Measurements from ENCODE around the gene SERP2. TPM values are rescaled to one million over a fixed set of nuclear protein-coding genes. Genes with fewer than 3 reads are reported as not detected.

Gene SERP2
- total and polyA plus RNA-seq, 9 of the 15 experiments (the other 6 are each of a cell fraction or from before 2014, with no cell fraction given), result 0.13 TPM; not detected in 8

DNA sequence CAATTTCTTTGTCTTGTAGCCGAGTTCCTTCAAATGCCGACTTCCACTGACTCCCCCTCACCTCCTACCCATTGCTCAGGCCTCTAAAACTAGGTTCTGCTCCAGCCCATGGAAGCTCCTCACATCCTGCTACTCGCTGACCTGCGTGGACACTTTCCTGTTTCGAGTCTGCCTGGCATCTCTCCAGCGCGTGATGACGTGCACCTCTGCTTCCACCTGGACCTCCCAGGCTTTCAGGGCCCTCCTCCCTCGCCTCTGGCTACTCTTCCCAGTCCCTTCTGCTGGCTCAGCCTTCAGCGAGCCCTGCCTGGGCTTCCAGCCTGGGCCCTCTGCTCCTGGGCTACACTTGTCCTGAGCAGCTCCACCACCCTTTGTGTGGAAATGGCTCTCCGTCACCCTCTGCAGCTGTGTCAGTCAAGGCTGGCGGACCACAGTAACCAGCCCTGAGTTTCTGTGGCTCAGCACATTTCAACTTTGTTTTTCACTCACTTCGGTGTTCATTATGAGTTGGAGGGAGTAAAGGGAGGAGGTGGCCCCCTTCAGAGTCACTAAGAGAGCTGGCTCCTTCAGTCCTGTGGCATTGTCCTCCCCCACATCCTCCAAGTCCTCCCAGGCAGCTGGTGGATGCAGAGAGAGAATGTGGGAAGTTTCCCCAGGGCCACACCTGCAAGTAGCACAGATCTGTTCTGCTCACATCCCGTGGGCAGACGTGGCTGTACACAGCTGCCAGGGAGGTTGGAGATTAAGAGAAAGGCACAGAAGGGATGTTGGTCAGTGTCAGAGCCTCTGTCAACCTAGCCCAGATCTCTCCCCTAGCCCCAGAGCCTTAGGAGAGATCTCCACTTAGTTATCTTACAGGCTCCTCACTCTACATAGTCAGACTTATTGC lies 49.4 kb downstream of the SERP2 start:
- Histone ChIP-seq H3K36me3 (ENCODE audit: control insufficient read depth, insufficient read depth, low read length) (no peaks in the 10 kb centered on the region), H3K9me3 (replicated peaks; ENCODE audit: control insufficient read depth, insufficient read depth, low read depth, low read length) (no peaks in the 10 kb centered on the region), H4K20me1 (replicated peaks; ENCODE audit: control insufficient read depth, insufficient read depth, low read length) (no peaks in the 10 kb centered on the region), H3K27me3 (ENCODE audit: control insufficient read depth in 2 of 2, insufficient read depth in 2 of 2, low read length in 2 of 2) (no peaks in the 10 kb centered on the region), H3K9me1 (ENCODE audit: control insufficient read depth, insufficient read depth, low read length) (no peaks in the 10 kb centered on the region), H3K4me3 (no peak overlapping the region), H3K79me2 (ENCODE audit: control insufficient read depth, insufficient read depth, low read length) (no peaks in the 10 kb centered on the region), H3K4me1 (replicated peaks in 1 of 2; ENCODE audit: control insufficient read depth in 2 of 2, insufficient read depth in 2 of 2, low read length in 2 of 2) (peaks cover 0 to 4% of the 10 kb centered on the region in 2 experiments; a peak in 4 of 5 replicates), H3K4me2 (ENCODE audit: insufficient read depth, low read length) (no peak overlapping the region), H3K9ac (ENCODE audit: insufficient read depth in 1 of 2, low read depth in 2 of 2, low read length in 2 of 2) (peak overlapping the region in 1 of 2 experiments; percentile 35; a peak in 1 of 4 replicates), H2AFZ (ENCODE audit: low read depth, low read length) (0 out of 2 replicates have a peak overlapping the region, but pooled peaks have one; percentile 9), H3K27ac (ENCODE audit: extremely low read depth, low read depth, low read length) (no peak overlapping the region)
- ATAC-seq, result no peak
- 30% methylated on average over 5 of the region's 15 CpGs for WGBS (ENCODE audit: insufficient coverage, low coverage, missing lambda C conversion rate)
- POLR2A ChIA-PET, result no interaction called here
- CTCF ChIA-PET (ENCODE audit: low intra/inter-chr PET ratio), result no interaction called here
- in situ Hi-C loops (cut with MboI) (no loop called here), intact Hi-C loops (cut with micrococcal nuclease) (no loop called here)
- BruUV-seq (replicated peaks), result no TSS peak
- TF ChIP-seq NFIC (IDR thresholded peaks at IDR 0.05) (peak; percentile 43; the same call in 1 of the 2 replicates), ZNF444 (CRISPR knock-in tag; IDR thresholded peaks at IDR 0.05) (no peak)
- DNase-seq (ENCODE audit: extremely low read depth in 1 of 4, low spot score in 3 of 4), result no peak
- no peak for FAIRE-seq

DNA sequence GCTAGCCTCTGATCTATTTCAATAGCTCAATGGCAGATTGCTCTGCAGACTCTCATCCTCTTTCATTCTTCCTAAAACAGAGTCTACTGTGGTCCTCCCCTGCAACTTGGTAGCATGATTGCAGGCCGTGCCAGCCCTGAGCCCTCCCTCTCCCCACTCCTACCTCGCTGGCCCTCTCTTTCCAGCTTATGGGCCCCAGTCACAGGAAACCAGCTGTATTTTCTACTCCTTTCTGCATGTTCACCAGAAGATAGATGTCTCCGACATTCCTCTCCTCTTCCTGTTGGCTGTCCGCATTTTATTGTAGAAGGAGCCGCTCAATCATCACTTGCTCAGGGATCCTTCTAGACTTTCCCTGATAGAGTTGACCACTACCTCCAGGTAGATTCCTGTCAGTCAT lies 50.2 kb downstream of the SERP2 start:
- Histone ChIP-seq H3K79me2 (ENCODE audit: control insufficient read depth, insufficient read depth, low read length) (no peaks in the 10 kb centered on the region), H3K4me2 (ENCODE audit: insufficient read depth, low read length) (no peak overlapping the region), H4K20me1 (replicated peaks; ENCODE audit: control insufficient read depth, insufficient read depth, low read length) (no peaks in the 10 kb centered on the region), H3K4me3 (no peak overlapping the region), H3K27me3 (ENCODE audit: control insufficient read depth in 2 of 2, insufficient read depth in 2 of 2, low read length in 2 of 2) (no peaks in the 10 kb centered on the region), H3K27ac (ENCODE audit: extremely low read depth, low read depth, low read length) (no peak overlapping the region), H3K9me3 (replicated peaks; ENCODE audit: control insufficient read depth, insufficient read depth, low read depth, low read length) (no peaks in the 10 kb centered on the region), H3K4me1 (replicated peaks in 1 of 2; ENCODE audit: control insufficient read depth in 2 of 2, insufficient read depth in 2 of 2, low read length in 2 of 2) (peaks cover 0 to 4% of the 10 kb centered on the region in 2 experiments; a peak in 4 of 5 replicates), H3K9me1 (ENCODE audit: control insufficient read depth, insufficient read depth, low read length) (no peaks in the 10 kb centered on the region), H3K36me3 (ENCODE audit: control insufficient read depth, insufficient read depth, low read length) (no peaks in the 10 kb centered on the region), H3K9ac (ENCODE audit: insufficient read depth in 1 of 2, low read depth in 2 of 2, low read length in 2 of 2) (no peak overlapping the region), H2AFZ (ENCODE audit: low read depth, low read length) (no peak overlapping the region)
- no peak for TF ChIP-seq ZNF354B (CRISPR knock-in tag; IDR thresholded peaks at IDR 0.05)
- intact Hi-C loops (cut with micrococcal nuclease) (no loop called here), in situ Hi-C loops (cut with MboI) (no loop called here)
- no TSS peak for BruUV-seq (replicated peaks)
- FAIRE-seq (no peak), DNase-seq (ENCODE audit: extremely low read depth in 1 of 4, low spot score in 3 of 4) (no peak), ATAC-seq (no peak)
- 100% methylated on average over 3 of the region's 5 CpGs for WGBS (ENCODE audit: insufficient coverage, low coverage, missing lambda C conversion rate)
- CTCF ChIA-PET (ENCODE audit: low intra/inter-chr PET ratio), result no interaction called here
- POLR2A ChIA-PET, result no interaction called here

All from K562 (cell line).